Fibroblast of skin of left quadriceps (primary cell): ENCODE results near the gene MAPK9.

ENCODE experiments used
- DNase-seq, 2 experiments: peaks; one replicate each; pipeline ENCODE4 v3.0.0-alpha.2; 2013; ENCODE audit warnings: low read depth in 2 of 2

MAPK9 gene

DNA sequence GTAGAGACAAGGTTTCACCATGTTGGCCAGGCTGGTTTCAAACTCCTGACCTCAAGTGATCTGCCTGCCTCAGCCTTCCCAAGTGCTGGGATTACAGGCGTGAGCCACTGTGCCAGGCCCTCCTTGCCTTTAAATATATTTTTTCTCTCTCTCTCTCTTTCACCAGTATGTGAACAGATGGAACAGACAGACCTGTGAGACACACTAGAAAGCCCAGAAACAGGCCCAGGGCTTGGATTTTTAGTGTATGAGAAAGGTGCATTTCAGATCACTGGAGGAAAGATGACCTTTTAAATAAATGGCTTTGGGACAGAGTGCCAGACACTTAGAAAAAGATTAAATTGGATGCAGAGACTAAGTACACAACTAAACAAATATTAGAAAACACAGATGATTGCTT lies 86.0 kb downstream of the MAPK9 start:
- DNase-seq = no peak

DNA sequence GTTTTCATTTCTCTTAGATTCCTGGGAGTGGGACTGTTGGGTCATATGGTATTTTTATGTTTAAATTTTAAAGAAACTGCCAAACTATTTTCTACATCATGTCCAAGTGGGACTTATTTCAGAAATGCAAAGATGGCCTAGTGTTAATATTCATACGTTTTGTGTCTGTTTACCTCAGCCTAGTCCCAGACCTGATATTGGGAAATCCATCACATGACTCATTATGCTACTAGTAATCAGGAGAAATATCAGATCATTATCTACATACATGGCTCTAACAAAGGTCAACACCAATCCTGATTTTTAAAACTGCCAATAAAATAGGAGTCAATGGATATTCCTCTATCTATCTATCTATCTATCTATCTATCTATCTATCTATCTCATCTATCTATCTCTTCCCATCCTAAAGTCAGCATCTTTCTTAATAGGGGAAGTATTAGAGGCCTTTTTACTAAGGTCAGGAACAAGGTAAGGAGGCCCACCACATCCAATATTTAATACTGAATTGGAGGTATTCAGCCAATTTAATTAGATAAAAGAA lies 87.5 kb downstream of the MAPK9 start:
- no peak for DNase-seq

DNA sequence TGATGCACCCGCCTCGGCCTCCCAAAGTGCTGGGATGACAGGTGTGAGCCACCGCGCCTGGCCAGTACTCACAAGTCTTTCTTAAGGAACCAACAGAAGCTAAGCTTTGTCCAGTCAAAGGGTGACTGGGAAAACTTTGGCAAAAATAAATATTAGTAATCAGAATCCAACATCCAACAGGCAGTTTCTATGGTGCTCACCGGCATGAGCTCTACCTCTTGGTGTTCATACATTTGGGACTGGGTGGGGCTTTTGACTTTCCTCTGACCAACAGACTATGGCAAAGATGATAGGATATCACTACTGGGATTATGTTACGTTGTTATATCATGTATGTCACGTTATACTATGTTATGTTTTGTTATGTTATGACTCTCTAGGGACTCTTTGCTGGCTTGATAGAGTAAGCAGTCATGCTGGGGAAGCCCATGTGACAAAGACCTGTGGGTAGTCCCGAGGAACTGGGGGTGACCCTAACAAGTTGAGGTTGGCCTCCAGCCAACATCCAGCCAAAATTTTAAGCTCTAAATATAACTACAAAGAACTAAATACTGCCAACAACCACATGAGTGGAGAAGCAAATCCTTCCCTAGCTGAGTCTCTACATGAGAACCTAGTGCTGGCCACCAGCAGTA lies 88.8 kb downstream of the MAPK9 start:
- no peak for DNase-seq

DNA sequence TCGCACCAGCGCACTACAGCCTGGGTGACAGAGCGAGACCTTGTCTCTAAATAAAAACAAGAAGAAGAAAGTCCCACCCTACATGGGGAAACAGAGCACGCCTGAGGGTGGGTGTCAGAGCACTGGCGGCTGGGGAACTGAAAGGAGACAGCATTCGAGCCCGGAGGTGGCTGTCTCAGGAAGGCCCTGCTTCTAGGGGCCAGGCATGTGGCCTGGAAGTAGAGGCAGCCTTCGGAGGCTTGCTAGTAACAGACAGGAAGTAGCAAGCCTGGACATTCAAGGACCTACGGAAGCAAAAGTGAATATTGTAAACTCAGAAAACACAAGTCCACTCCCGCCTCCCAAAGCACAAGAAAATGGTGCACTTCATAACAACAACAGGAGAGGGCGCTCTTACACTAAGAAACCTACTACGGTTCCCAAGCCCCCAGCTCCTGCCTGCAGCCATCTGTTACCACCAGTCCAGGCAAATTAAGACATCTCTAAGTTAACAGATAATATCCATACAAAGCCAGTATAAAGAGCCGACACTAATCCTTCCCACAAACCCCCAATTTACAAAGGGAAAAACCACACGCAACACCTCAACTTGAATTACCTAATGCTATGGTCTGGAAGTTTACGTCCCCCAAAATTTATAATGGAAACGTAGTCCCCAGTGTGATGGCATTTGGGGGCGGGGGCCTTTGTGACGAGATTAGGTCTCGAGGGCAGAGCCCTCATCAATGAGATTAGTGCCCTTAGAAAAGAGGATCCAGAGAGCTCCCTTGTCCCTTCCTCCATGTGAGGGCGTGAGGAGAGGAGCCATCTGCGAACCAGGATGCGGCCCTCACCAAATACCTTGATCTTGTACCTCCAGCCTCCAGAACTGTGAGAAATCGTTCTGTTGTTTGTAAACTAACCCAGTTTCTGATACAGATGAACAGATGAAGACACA lies 90.6 kb downstream of the MAPK9 start:
- DNase-seq = no peak

DNA sequence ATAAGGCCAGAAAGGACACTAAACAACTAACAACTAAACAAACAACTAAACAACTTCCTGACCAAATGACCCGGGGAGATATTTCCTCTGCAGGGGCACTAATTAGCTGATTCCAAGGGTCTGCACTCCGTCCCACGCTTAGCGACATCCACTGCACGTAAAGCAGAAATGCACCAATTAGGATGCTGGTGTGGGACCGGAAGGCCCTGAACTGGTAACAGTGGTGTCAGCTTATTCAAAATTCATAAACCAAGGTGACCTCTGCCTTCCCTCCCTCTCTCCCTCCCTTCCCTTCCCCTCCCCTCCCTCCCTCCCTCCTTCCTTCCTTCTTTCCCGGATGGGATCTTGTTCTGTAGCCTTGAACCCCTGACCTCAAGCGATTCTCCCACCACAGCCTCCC lies 92.5 kb downstream of the MAPK9 start:
- DNase-seq = no peak

DNA sequence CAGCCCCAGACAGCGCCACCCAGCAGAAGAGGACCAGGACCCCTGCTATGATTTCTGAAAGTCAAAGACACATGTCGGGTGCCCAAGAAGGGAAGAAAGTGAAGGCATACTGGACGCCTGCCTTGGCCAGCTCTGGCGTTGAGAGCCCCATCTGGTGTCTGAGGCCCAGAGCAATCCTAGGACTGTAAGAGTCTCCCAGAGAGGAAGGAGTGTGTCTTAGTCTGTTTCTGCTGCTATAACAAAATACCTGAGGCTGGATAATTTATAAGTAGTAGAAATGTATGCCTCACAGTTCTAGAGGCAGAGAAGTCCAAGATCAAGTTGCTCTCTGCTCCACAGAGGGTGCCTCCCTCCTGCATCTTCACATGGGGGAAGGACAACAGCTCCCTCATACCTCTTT lies 93.7 kb downstream of the MAPK9 start:
- no peak for DNase-seq

DNA sequence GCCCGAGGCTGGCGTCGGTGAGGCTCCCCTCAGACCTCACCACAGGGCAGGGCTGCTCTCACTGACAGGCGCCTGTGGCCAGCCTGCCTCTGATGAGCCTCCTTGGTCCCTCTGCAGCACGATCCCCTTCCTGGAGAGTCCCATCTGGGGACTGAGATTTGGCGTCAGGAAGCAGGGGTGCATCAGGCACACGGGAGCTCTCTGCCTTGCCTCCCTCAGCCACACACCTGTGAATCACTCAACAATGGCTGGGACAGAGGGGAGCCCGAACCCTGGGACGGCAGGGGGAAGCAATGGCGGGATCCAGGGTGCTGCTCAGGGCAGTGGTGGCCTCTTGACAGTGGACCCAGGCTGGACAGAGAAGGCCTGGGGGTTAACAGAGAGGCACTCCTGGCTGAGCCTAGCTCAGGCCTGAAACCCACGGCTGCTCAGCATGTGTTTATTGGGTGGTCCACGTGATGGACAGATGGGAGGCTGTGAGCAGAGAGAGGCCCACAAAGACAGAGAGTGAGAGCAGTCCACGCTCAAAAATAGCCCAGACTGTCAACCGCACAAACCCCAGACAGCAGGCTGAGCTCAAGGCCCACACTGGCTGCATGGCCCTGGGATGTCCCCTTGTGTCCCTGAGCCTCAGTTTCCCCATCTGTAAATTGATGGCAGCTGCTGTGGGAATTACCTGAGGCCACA lies 94.7 kb downstream of the MAPK9 start:
- DNase-seq = no peak

DNA sequence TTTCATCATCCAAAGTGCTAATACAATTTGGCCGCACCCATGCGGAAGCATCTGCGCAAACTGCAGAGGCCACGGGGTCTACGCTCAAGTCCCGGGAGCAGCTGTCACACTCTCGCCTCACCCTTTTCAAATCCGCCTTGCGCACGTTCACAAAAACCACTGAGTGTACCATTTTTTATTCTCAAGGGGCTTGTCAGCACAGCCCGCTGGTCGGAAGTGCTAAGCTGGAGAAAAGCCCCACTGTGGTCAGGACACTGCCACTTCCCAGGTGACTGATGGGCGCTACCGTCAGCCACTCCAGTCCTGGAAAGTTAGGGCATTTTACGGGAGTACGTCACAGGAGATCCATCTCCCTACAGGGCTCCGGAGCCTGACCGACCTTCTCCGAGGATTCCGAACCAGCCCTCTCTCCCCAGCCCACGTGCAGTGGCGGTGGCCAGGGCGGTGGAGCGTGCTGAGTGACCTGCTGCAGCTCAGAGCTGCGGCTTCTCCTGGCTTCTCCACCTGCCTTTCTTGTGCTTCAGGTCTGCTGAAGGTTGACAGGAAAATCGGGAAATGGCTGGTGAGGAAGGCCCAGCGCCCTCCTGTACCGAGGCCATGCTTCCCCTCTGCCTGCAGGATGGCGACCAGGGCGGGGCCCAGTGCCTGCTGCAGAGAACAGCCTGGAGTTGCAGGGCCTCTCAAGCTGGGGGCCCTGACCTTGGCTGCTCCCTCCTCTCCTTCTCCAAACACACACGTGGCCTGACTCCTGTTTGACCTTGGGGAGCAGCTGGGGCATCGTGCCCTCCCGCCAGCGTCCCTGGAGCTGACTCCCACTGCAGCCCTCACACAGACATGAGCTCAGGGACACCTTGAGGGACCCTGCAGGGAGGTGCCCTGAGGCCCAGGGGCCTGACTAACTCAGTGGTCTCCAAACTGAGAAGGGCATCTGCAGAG lies 97.2 kb downstream of the MAPK9 start:
- DNase-seq = no peak

DNA sequence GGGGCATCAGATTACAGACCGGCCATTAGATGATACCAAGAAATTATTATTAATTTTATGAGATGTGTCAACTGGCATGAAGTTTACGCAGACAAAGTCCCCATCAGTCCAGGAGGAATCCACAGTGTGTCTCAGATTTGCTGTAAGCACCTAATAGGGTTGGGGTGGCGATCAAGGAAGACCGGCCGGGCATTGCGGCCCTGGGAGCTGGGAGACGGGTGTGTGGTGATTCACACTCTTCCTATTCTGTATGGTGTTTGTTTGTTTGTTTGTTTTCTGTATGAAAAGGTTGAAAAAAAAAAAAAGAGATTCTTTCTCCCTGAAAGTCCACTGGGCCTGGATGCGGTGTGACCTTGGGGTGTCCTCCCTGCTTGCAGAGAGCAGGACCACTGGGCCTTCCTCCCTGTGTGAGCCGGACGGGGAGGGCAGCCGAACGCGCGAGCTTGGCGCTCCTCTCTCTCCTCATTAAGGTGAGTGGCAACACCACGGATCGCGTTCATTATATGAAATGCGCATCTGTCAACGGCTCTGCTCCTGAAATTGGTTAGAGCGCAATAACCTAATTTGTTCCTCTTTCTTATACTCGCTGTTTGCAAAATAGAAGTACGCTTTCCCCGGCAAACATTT lies 98.0 kb downstream of the MAPK9 start:
- DNase-seq = no peak

DNA sequence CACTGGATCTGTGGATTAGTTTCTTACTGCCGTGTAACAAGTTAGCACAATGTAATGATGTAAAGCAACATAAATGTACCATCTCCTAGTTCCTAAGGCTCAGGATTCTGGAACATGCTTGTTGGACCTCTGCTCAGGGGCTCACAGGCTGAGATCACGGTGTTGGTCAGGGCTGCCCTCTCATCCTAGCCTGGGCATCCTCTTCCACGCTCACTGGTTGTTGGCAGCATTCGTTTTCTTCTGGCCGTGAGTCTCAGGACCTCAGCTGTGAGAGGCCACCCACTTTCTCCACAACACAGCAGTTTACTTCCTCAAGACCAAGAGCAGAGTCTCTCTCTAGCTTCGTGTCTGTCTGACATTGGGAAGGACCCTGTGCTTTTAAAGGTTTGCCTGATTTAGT lies 100.2 kb downstream of the MAPK9 start:
- DNase-seq = no peak

DNA sequence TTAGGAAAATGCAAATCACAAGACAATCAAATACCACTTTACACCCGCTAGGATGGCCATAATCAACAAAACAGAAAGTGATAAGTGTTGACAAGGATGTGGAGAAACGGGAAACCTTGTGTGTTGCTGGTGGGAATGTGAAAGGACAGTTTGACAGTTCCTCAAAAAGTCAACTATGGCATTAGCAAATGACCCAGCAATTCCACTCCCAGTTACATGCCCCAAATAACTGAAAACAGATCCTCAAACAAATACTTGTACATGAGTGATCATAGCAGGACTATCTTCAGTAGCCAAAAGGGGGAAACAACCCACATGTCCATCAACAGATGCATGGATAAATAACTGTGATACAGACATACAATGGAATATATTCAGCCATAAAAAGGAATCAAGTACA lies 104.1 kb downstream of the MAPK9 start:
- no peak for DNase-seq
